ENCODE measurements around the gene PTPRT. TPM values are rescaled to one million over a fixed set of nuclear protein-coding genes. Genes with fewer than 3 reads are reported as not detected.

The PTPRT gene
- total RNA-seq, 2 donors from 2014 or later, result 0.11 to 0.35 TPM

DNA sequence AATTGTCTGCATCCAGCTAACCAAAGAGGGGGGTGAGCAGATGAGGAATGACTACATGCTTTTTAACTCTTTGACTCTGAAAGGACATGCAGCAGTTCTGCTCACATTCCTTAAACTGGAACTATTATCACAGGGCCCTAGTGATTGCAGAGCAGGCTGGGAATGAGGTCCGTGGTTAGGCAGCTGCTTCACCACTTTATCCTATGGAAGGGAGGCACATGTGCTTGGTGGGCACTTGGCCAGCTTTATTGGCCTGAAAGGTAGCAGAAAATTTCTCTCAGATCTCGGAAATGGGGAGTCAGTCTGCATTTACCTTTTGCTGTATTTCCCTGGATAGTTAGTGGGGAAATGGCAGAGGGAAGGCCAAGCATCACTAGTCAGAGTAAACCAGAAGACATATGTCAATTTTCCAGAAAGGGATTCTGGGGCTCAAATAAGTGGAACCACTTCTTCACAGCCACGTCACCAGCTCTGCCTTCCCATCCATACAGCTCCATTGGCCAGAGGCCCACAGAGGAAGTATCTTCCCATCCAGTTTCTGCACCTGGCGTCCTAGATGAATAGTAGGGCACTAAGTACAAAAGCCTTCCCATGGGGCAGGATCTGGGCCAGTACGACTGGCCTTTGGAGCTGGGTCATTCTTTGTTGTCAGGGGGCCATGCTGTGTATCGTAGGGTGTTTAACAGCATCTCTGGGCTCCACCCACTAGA is 444.8 kb downstream of the PTPRT start:
- DNase-seq (ENCODE audit: low spot score), result no peak
- no peak for TF ChIP-seq CTCF (IDR thresholded peaks at IDR 0.05)
- Histone ChIP-seq H3K27ac (no peak overlapping the region), H3K4me3 (no peak overlapping the region), H3K9me3 (peaks cover 0 to 7% of the 10 kb centered on the region in 2 donors), H3K27me3 (no peaks in the 10 kb centered on the region), H3K36me3 (no peaks in the 10 kb centered on the region), H3K4me1 (no peaks in the 10 kb centered on the region)

DNA sequence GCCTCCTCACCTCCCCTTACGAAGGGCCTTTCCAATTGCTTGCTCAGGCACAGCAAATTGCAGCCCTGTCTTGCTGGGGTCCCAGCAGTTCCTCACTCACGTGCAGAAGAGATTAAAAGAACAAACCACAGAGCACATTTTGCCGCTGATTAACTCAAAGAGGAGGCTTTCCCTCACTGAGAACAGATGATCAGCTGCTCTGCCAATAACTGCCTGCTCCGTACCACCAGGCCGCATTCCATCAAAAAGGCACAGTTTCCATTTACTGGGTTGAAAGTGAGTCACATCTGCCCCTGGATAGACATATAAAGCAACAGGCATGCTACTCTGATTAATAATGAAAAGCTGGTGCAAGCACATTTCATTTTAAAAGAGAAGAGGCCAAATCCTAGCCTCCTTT is 446.8 kb downstream of the PTPRT start:
- DNase-seq (ENCODE audit: low spot score), result no peak
- no peak for TF ChIP-seq CTCF (IDR thresholded peaks at IDR 0.05)
- no peaks in the 10 kb centered on the region for H3K4me1 ChIP-seq
- no peaks in the 10 kb centered on the region for H3K27me3 ChIP-seq
- no peaks in the 10 kb centered on the region for H3K36me3 ChIP-seq
- no peak overlapping the region for H3K4me3 ChIP-seq
- H3K27ac ChIP-seq, result no peak overlapping the region
- H3K9me3 ChIP-seq, result peaks cover 0 to 7% of the 10 kb centered on the region in 2 donors

- Histone ChIP-seq H3K4me3 (no peak overlapping the region), H3K27ac (no peak overlapping the region), H3K9me3 (peaks cover 0 to 7% of the 10 kb centered on the region in 2 donors), H3K36me3 (no peaks in the 10 kb centered on the region), H3K4me1 (no peaks in the 10 kb centered on the region), H3K27me3 (no peaks in the 10 kb centered on the region)
- DNase-seq (ENCODE audit: low spot score), result no peak
- TF ChIP-seq CTCF (IDR thresholded peaks at IDR 0.05), result no peak
These were observed 447.8 kb downstream of the PTPRT start for GRCh38 chr20:42741906-42742305.

- no peak for DNase-seq (ENCODE audit: low spot score)
- no peak overlapping the region for H3K4me3 ChIP-seq
- TF ChIP-seq CTCF (IDR thresholded peaks at IDR 0.05), result no peak
- peaks cover 0 to 7% of the 10 kb centered on the region in 2 donors for H3K9me3 ChIP-seq
- no peaks in the 10 kb centered on the region for H3K36me3 ChIP-seq
- no peaks in the 10 kb centered on the region for H3K27me3 ChIP-seq
- H3K27ac ChIP-seq, result no peak overlapping the region
- no peaks in the 10 kb centered on the region for H3K4me1 ChIP-seq
These were observed 449.4 kb downstream of the PTPRT start for GRCh38 chr20:42740226-42740870.

DNA sequence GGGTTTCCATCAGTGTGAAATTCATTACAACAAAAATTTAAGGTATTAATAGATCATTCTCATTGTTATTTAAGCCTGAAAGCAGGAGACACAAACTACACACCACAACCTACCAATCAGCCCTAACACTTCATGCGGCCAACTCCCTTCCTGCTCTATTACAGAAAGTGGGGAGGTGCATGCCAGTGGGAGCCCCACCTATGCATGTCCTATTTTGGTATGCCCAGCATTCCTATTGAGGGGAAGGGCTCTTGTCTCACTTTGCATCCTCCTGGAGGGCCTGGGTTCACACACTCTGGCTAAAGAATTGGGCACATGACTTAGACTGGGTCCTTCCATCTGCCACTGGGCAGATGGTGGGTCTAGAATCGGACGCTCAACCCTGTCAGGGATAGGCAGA is 450.0 kb downstream of the PTPRT start:
- Histone ChIP-seq H3K4me1 (no peaks in the 10 kb centered on the region), H3K36me3 (no peaks in the 10 kb centered on the region), H3K27ac (no peak overlapping the region), H3K9me3 (peaks cover 0 to 7% of the 10 kb centered on the region in 2 donors), H3K4me3 (no peak overlapping the region), H3K27me3 (no peaks in the 10 kb centered on the region)
- TF ChIP-seq CTCF (IDR thresholded peaks at IDR 0.05), result no peak
- no peak for DNase-seq (ENCODE audit: low spot score)
